HG03571 (cell line): ENCODE measurements around the gene ARPIN.
"Not testable (repeated sequence)": the region's sequence is repeated elsewhere in the genome, so short reads cannot be mapped to it uniquely, and the experiment has no call there.

Experiments used
- ATAC-seq: cut with Tn5 transposase; IDR thresholded peaks from one replicate; pipeline ENCODE4 v1.9.1; 2021; ENCODE audit not compliant: unreplicated experiment

ARPIN gene

DNA sequence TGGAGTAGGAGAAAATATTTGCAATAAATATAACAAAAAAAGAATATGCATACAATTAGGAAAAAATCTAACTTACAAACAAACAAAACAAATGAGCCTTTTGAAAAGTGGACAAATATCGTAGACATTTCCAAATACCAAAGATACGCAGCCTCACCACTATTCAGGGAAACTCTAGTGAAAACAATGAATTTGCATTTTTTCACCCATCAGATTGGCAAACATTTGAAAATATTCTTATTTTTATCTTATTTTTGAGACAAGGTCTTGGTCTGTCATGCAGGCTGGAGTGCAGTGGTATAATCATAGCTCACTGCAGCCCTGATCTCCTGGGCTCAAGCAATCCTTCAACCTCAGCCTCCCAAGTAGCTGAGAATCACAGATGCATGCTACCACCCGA lies 34.4 kb downstream of the ARPIN start:
- no peak for ATAC-seq

DNA sequence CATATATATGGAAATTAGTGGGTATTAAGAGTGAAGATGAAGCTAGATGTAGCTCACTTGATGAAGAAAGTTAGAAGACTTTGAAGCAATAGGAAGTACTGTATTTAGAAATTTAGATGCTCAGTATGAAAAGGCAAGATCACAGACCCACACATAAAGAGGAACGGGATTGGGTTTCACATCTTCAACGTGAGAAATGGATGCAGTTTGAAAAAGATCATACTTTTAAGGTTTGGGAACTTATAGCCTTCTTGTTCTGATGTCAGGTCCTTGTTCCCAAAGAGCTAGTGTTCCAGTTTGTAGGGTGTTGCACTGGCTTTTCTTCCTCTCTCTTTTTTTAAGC lies 35.7 kb downstream of the ARPIN start:
- no peak for ATAC-seq

DNA sequence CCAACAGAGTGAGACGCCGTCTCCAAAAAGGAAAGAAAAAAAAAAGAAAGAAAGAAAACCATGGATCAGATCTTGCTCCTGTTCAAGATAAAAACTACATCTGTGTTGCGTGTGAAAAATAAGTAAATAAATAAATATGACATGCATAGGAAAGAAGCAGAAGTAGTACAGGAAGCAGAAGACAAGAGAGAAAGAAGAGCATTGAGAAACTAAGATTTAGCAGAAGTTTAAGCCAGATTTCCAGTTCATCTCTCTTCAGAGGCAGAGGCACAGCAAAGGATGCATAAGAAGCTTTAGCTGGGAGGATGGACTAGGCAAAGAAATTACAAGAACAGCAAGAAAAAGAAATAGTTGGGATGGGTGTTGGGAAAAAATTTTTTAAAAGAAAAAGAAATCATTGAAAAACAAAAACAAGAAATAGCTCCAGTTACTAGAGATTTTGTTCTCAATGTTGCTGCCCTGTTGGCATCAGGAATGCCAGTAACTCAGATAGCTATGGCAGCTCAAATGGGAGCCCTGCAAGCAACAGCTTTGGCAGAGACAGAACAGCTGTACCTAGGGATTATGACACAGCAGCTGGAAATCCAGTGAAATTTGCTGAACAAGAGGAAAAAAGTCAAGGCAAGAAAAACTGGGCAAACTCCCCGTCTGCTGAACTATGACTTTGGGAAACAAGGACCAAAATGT lies 36.2 kb downstream of the ARPIN start:
- no peak for ATAC-seq

DNA sequence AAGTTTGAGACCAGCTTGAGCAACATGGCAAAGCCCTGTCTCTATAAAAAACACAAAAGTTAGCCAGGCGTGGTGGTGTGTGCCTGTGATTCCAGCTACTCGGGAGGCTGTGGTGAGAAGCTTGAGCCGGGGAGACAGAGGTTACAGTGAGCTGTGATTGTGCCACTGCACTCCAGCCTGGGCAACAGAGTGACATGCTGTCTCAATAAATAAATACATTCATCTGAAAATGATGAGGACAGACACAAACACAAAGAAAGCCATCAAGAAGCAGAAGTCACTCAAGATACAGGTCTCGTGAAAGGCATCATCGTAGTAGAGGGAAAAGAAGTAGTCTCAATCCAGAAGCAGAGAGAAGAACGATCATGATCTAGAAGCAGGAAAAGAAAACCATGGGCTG lies 37.0 kb downstream of the ARPIN start:
- ATAC-seq, result no peak

DNA sequence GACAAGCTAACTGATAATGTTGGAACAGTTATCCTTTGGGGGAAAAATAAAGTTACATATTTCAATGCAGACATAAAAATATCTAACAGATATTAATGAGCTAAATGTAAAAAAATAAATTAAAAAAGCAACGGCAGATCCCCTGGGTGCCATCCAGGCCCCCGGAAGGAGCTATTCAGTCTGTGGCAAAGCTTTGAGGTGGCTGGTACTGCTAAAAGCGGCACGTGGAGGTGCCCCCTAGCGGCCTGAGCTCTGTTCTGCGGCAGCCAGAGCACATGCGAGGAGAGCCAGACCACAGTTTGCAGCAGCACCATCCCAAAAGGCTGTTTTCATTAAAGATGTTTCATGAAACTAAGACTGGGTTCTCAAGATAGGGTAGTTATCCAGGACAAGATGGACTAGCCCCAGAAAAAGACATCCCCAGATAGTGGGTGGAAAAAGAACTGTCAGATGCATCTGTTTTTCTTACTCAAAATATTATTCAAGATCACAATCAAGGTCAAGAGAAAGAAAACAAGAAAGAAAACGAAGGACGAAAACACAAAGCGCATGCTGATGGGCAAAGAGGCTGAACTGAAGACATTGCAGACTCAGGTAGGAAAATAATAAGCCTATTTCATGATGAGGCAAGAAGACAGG lies 37.7 kb downstream of the ARPIN start:
- ATAC-seq, result no peak

DNA sequence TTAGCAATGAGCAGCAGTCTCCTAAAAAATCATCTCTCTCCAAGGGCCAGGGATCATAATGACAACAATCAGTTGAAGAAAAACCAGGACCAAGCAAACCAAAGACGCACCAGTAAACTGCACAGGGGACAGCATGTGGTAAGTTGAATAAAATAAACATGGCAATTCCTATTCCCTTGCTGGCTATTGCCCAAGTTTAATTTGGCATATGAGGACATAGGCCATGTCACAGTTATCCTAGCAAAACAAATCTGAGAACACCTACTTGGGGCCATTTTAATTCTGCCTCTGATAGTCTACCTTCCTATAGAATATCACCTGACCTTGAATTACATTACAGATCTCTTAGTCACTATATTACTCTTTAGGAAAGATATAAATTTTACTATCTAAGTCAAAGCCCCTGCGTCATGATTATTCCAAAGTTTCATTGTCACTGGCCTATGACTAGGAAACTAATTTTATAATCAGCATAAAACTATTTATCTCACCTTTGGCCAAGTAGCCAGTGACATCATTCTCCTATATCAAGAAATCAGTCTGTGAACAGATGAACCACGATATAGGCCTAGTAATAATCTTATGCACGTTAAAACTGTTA lies 42.0 kb downstream of the ARPIN start:
- ATAC-seq, result no peak

DNA sequence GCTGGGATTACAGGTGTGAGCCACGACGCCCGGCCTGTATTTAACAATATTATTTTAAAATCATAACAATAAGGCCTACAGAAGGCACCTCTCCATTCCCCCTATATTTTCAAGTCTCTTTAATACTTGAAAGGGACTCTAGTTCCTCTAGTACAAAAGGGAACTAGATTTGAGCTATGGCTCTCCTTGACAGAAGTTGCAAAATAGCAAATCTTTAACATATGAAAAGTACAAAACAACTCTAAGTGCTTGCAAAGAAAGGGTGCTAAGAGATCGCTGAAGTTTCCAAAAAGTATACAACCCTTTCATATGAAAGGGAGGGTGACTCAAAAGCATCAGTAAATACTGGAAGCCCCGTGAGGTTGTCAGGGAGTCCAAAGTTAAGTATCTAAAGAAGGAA lies 42.7 kb downstream of the ARPIN start:
- no peak for ATAC-seq

DNA sequence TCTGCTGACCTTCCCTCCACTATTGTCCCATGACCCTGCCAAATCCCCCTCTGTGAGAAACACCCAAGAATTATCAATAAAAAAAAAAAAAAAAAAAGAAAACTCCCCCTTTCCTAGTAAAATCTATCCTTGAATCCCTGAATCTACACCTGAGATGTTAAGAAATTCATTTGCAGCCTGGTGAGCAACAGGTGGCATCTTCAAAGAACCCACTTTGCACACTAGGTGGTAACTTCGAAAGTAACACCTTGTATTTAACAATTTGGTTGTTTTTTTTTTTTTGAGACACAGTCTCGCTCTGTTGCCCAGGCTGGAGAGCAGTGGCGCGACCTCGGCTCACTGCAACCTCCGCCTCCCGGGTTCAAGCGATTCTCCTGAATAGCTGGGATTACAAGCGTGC lies 43.3 kb downstream of the ARPIN start:
- ATAC-seq, result not testable (repeated sequence)

DNA sequence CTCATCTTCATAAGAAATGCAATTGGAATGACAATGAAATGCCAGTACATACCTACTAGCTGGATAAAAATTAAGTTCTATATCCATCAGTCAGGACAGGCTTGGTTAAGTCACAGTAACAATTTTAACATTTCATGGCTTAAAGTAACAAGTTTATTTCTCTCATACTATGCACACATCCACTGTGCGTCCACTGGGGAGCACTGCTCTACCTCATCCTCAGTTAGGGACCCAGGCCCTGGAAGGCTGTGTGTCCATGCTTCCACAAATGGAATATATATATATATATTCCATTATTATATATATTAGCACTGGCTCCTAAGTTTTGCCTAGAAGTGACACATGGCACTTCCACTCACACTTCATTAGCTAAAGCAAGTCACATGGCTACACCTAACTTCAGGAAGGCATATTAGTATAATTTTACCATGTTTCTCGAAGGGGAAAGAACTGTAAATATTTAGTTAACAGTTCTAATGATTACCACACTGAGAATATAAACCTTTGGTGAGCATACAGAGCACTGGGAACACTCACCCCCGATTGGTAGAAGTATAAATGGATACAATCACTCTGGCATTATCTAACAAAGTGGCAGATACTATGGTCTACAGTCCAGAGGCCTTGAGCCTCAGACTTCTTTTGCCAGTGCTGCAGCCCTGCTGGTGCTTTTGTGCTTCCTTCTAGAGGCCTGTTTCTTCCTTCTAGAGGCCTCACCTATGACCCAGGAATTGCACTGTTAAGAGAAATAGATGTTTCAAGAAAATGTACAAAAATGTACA lies 47.6 kb downstream of the ARPIN start:
- no peak for ATAC-seq

DNA sequence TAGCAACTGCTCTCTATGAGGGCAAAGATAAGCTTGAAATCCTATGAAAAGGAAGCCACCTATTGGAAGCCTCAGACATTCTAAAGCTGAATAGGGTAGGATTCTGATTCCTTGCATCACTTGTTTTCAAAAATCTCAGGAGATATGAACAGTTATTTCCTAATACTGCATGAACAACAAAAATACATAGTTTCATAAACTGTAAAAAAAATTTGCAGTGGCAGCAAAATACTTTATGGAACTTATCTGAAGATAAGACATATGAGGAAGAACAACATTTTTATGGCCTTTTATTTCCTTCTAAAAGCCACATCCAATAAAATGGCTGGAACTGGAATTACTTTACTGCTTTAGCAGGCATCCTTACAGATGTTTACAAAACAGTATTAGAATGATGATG lies 48.8 kb downstream of the ARPIN start:
- ATAC-seq, result no peak

DNA sequence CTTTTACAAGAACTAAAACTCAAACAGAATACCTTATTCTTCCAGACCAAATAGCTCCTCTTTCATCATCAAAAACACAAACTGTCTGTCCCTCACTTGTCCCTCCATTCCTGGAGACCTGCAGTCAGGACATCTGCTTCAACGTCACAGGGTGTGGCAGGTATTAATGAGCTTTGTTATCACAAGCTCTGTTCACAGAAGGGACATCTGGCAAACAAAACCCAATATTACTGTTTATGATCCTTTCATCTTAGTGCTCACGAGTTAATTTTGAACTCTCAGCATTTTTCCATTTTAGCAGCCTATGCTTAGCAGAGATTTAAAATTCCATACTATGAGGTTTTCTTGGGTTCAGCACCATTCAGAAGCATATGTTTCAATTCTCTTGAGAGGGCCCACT lies 51.9 kb downstream of the ARPIN start:
- no peak for ATAC-seq

DNA sequence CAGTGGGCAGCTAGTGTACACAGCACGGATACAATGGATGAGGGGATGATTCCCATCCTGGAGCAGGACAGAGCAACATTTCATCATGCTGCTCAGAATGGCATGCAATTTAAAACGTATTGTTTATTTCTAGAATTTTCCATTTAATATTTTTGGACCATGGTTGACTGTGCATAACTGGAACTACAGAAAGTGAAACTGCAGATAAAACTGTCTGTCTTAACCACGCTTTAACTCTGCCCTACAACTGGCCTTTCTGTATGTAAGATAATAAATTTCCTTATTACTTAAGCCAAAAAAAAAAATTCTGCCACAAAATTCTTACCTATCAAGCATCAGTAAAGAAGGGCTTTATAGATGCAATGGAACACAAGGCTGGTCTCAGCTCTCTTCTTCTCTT lies 52.3 kb downstream of the ARPIN start:
- ATAC-seq, result no peak

DNA sequence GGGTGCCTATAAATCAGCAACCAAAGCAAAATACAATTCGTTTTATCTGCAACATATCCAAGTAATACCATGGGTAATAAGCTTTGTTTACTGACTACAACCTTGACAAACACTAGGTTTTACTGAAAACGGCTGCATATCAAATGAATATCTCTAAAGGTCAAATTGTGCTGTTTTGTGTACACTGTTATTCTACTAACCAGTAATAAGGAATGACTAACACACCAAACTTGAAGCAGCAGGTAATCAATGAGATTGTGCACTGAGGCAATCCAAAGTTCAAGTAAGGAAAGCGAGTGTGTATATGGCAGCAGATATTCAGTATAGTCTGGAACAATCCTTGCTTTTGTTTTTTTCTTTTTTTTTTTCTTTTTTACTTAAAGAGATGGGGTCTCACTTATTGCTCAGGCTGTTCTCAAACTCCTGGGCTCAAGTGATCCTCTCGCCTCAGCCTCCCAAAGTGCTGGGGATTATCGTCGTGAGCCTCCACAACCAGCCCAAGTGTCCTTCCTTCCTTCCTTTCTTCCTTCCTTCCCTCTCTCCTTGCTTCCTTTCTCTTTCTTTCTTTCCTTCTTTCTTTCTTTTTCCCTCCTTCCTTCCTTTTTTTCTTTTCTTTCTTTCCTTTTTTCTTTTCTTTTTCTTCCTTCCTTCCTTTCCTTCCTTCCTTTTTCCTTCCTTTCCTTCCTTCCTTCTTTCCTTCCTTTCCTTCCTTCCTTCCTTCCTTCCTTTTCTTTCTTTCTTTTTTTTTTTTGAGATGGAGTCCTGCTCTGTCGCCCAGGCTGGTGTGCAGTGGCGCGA lies 53.9 kb downstream of the ARPIN start:
- ATAC-seq, result no peak

DNA sequence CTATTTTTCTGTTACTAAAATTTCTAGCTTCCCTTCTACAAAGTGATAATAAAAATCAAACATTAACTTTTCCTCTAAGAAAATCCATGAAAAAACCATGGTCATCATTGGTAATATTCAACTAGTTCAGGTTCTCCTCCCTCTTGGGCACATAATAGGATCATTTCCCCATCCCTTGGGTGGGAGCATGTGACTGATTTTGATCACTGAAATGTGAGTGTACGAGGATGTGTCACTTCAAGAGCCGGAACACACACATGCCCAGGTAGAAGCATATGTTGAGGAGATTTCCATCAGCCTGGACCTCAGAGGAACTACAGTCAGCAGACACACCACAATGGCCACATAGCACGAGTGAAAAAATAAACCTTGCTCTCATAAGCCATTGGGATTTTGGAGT lies 55.1 kb downstream of the ARPIN start:
- no peak for ATAC-seq

DNA sequence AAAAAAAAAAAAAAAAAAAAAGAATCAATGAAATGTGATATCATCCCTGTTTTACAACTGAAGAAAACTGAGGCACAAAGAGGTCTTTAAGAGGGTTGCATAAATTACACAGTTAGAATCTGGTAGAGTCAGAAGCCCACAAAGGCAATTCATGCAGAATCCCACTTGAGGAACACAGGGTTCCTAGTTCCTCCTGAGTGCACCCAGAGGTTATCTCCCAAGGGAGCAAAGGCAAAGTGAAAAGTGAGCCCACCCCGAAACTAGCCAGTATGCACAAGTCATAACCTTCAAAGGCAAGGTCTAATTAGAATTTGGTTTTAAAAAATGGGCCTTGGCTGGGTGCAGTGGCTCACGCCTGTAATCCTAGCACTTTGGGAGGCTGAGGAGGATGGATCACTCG lies 56.8 kb downstream of the ARPIN start:
- ATAC-seq, result no peak

DNA sequence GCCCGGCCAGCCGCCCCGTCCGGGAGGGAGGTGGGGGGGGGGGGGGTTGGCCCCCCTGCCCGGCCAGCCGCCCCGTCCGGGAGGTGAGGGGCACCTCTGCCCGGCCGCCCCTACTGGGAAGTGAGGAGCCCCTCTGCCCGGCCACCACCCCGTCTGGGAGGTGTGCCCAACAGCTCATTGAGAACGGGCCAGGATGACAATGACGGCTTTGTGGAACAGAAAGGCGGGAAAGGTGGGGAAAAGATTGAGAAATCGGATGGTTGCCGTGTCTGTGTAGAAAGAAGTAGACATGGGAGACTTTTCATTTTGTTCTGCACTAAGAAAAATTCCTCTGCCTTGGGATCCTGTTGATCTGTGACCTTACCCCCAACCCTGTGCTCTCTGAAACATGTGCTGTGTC lies 57.9 kb downstream of the ARPIN start:
- not testable (repeated sequence) for ATAC-seq

DNA sequence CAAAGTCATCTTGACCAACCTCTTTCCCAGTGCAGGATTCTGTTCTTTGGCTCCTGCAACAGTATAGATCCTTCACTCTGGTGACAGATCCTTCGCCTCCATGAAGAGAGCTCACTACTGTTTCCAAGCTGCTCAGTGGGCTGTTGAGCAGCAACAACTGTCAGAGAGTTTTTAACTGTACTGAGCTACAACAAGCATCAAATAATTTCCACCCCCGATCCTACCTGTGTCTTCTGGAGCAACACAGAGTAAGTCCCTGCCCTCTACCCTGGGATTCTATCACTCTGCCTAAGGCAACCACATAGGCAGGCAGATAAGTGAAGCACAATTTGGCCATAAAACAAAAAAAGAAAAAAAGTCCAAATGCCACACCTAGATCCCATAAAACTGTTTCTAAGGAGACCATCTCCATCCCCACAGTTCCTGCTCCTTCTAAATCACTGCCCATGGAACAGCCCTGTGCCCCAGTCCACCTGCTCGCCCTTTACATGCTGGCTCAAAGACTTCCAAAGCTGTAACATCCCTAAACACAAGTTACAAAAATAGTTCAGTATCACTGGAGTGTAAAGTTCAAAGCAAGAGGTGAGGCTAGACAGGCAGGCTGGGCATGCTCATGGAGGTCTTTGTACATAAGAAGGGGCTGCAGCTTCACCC lies 60.3 kb downstream of the ARPIN start:
- ATAC-seq, result no peak

DNA sequence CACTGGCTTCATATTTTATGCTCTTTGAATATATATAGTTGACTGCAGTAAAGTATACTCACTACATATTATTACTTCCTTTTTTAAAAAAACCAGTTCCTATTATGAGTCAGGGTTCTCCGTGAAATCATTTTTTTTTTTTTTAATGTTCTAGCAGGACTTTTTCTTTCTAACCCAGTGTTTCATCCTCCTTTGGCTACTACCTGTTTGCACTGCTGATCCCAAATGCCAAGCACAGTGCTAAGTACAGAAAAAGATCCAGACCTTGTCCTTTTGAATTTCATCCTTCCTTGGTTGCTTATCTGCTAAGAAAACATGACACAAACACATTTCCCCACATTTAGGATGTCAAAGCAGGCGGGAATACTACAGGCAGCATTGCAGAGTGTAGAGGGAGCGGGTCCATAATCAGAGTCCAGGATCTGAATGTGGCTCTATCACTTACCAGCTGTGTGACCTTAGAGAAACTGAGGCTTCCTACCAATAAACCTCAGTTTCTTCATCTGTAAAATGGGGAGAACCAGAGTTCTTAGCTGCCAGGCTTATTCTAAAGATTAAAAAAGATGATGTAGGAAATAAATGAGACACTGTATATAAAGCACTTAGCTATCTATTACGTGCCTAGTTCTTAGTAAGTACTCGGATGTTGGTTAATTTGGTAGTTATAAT lies 60.9 kb downstream of the ARPIN start:
- peak; percentile 76 for ATAC-seq

DNA sequence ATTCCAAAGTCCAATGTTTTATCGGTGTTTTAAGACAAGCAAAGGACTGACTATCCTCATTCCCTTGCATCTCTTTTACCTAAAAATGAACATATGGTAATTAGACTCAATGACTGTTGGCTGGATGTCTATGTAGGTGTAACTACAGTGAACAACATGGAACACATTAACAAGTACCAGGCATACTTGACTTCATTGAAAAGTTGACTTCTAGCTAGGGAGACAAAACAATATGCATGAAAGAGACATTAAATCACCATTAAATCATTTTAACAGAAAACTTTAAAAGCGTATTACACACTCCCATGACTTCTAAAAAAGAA lies 63.8 kb downstream of the ARPIN start:
- ATAC-seq, result no peak

DNA sequence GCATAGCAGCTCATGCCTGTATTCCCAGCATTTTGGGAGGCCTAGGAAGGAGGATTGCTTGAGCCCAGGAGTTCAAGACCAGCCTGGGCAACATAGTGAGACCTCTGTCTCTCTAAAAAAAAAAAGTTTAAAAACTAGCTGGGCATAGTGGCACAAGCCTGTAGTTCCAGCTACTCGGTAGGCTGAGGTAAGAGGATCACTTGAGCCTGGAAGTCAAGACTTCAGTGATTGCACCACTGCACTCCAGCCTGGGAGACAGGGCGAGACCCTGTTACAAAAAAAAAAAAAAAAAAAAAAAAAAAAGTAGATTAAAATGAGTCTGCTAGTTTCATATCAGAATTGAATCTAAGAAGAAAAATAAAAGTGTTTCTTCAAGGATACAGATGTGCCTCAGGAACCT lies 65.7 kb downstream of the ARPIN start:
- ATAC-seq, result no peak
